Stimulated activated CD8-positive, alpha-beta memory T cell treated with anti-CD3 and anti-CD28 coated beads, Interleukin-4, amount 100 ng/mL, for 1 hour (primary cell): Measurements from ENCODE around the gene MTERF2.
A peak's percentile ranks its signal among the peaks of the same experiment; 100 is the strongest.
"Not testable (repeated sequence)": the region's sequence is repeated elsewhere in the genome, so short reads cannot be mapped to it uniquely, and the experiment has no call there.

Source experiments
- DNase-seq, 2 donors: peaks; one replicate each; pipeline ENCODE4 v3.0.0-alpha.2; 2020; ENCODE audit warnings: low read depth in 2 of 2, low spot score in 1 of 2

The MTERF2 gene, protein sequence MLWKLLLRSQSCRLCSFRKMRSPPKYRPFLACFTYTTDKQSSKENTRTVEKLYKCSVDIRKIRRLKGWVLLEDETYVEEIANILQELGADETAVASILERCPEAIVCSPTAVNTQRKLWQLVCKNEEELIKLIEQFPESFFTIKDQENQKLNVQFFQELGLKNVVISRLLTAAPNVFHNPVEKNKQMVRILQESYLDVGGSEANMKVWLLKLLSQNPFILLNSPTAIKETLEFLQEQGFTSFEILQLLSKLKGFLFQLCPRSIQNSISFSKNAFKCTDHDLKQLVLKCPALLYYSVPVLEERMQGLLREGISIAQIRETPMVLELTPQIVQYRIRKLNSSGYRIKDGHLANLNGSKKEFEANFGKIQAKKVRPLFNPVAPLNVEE

DNA sequence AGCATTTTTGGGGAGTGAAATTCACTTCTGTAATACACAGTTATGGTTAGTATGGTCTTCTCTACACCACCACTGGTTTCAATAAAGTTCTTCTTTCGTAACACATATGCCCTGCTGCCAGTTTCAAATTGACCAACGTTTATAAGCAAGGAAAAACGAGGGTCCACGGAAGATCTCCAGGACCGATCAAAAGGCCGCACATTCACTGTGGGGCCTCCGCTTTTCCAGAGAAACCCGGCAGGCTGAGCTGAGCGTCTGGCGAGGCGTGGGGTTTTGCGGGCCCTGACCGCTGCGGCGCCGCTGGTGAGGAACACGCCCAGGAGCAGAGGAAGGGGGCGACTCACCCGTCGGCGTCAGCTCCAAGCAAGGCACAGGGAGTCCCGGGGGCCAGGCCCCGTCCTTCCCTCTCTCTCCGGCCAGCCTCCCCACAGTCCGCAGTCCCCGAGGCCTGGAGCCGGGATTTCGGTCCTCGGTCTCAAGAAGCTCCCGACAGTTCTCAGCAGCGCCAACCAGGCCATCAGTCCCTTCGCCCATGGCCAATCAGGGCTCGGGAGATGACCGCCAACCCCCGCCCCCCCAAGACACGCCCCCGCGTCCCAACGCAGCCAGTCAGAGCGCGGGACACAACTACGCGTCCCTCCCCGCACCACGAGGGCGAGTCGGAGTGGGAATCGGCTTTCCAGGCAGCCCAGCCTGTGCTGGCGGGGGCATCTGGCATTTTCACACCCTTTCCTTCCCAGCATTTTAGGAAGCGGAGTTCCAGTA lies at the start of gene MTERF2:
MTERF2 (minus strand) TSS at position 522 of the 765 bp plus-strand sequence. CDS start 8,432 bp downstream, outside the sequence.
- peak; percentile 60 to 62 for DNase-seq

DNA sequence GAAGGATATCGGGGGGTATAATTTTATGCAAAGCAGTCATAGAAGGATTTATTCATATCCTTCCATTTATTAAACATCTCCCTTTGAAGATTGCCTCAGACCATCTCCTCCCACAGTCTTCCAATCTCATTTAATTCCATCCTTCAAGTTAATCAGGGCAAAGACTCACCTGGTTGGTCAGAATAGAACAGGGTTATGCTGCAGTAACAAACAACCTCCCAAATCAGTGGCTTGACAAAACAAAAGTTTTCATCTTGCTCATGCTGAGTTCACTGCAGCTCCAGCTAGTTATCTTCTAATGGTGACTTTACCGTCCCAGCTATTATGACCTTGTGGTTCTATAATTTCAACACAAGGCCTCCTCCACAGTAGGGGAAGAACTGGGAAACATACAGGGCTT lies 48.8 kb upstream of the MTERF2 start:
- DNase-seq, result no peak

DNA sequence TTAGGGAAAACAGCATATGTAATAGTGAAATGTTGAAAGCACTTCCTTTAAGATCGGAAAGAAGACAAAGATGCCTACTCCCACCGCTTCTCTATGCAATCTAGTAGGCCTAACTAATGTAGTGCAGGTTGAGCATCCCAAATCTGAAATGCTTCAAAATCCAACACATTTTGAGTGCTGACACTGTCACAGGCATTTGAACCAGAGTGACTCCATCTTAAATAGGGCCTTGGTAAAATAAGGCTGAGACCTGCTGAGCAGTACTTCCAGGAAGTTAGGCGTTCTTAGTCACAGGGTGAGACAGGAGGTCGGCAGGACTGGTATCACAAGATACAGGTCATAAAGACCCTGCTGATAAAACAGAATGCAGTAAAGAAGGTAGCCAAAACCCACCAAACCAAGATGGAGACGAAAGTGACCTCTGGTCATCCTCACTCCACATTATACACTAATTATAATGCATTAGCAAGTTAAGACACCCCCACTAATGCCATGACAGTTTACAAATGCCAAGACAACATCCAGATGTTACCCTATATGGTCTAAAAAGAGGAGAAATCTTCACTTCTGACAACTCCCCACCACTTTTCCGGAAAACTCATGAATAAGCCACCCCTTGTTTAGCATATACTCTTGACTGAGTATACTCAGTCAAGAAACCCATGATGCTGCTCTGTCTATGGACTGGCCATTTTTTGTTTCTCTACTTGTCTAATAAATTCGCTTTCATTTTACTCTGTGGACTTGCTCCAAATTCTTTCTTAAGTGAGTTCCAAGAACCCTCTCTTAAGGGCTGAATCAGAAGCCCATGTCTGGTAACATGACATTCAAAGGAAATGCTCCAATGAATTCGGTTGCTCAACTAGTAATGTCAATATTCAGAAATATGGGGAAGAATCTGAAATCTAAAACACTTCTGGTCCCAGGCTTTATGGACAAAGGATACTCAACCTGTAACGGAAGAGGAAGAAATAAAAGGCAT lies 47.1 kb upstream of the MTERF2 start:
- DNase-seq, result no peak

DNA sequence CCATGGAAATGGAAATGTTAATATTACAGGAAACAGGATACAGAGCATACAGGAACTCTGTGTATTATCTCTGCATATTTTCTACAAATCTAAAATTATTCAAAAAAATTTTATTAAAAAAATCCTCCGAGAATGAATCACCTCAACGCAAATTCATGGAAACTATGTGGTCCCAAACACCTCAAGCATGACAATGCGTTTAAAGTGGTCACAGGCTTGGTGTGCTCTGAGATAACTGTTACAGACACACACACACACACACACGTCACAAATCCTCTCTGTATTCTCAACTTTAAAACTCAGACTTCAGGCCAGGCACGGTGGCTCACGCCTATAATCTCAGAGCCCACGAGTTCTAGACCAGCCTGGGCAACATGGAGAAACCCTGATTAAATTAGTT lies 45.3 kb upstream of the MTERF2 start:
- DNase-seq, result no peak

DNA sequence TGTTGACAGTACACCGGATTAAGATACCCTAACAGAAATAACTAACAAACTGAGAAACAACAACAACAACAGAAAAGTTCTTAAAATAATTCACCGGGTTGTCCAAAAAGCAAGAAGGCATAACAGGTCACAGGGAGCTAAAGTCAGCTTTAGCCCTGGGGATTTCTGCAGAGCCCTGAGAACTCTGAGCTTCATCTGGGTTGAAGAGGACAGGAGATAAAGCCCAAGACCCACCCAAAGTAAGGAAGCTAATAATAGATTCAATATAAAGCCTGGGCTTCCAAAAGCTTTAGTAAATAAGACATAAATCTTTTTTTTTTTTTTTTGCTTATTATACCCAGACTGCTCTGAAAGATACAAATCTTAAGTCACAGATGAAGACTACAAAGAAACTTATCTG lies 44.1 kb upstream of the MTERF2 start:
- DNase-seq, result no peak

DNA sequence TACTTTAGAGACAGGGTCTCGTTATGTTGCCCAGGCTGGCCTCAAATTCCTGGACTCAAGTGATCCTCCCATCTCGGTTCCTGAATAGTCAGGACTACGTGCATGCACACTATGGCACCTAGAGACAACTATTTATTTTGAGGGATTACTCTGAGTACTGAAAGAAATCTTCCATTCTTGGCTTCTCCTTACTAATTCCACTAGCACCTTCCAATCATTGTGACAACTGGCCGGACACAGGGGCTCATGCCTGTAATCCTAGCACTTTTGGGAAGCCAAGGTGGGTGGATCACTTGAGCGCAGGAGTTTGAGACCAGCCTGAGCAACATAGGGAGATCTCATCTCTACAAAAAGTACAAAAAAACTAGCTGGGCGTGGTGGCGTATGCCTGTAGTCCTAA lies 42.1 kb upstream of the MTERF2 start:
- no peak for DNase-seq

DNA sequence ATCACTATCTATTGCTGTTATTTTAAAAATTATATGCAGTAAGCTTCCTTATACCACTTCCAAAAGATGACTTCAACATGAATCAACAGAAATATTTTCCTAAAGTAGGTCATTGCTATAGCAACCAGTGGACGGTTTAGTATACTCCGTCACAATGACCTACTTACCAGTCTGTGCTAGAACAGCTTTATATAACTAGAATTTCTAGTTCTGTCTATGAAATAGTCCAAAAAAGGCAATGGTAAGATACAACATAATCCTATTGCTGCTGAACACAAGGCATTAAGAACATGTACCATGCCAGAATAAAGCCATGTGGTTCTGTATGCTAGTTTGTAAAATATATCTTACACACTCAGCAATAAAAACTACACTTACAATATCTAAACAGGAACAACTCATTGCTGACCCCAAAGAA lies 40.7 kb upstream of the MTERF2 start:
- DNase-seq, result no peak

DNA sequence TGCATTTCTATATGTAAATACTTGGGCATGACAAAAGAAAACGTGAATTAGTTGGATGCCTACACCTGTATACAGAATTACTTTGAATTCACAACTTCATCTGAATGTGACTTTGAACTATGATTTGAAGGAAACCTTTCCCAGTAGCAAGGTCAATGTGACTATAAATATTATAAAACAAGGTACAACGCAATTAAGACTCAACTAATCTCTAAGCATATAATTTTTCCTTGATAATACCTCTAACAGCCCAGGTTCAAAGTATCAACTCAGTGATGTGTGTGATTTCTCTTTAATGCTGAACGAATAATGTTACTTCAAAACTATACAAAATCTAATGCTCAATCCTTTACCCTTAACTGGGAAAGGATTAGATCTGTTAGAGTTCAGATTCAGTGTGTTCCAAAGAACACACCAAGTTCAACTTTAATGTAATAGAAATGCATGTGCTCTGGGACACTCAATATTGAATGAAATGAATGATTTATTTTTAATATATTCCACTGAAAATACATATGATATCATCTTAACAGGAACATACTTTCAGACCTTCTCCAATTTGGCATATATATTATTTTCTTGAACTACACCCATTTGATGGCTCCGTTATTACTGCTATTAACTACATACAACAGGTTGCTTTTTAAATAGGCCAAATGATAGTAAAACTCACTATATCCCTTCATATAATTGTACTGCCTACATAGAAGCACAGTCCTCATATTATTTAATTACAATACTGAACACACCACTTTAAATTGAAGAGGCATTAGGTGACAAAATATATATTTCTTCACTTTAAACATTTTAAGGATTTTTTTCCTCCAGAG lies 40.1 kb upstream of the MTERF2 start:
- no peak for DNase-seq

DNA sequence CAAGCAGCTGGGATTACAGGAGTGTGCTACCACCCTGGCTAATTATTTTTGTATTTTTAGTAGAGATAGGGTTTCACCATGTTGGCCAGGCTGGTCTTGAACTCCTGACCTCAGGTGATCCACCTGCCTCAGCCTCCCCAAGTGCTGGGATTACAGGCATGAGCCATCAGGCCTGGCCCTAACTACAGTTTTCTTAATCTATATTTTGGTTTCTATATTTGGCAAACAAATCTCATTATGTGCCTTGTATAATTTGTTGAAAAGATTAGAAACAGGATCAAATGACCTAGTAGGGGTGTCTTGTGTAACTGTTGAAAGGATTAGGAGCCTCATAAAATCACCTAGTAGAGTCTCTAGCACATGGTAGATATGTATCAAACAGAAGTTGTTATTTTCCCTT lies 39.4 kb upstream of the MTERF2 start:
- not testable (repeated sequence) for DNase-seq

DNA sequence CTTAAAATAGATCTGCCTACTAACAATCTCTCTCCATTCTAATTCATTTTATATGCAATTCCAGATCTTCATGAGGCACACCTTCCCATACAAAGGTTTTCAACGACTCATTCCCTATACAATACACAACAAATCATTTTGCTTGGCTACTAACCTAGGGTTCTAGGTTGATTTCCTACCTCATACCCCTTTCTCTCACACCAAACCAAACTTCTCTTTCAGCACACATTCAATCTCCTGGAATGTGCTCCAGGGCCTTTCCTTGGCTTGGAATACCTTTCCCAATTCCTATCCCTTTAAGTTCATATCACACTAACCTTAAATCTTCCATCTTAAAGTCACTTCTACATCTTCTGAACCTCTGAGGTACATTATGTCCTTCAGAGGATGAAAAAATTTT lies 38.7 kb upstream of the MTERF2 start:
- DNase-seq, result no peak

DNA sequence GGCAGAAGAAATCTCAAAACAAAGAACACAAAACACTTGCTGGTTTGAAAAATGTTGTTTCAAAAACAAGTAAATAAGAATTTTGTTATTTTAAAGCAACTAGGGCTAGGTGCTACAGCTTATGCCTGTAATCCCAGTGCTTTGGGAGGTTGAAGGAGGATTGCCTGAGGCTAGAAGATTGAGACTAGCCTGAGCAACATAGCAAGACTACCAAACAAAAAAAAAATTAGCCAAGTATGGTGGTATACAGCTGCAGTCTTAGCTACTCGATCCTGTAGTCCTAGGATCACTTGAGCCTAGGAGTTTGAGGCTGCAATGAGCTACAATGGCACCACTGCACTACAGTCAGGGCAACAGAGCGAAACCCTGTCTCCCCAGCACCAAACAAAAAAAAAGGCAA lies 32.6 kb upstream of the MTERF2 start:
- no peak for DNase-seq

DNA sequence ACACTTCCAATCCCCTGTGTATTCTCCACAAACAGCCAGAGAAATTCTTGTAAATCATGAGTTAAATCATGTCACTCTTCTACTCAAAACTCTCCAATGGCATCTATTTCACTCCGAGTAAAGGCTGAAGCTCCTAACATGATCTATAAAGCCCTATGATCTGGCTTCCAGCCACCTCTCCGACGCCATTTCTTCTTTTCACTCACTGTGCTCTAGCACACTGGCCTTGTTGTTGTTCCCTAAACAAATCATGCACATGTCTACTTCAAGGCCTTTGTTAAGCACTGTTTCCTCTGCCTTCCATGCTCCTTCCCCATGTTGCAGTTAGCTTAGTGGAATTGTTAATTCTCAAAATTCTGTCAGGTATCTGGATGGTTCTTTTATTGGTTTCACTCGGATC lies 30.1 kb upstream of the MTERF2 start:
- no peak for DNase-seq

DNA sequence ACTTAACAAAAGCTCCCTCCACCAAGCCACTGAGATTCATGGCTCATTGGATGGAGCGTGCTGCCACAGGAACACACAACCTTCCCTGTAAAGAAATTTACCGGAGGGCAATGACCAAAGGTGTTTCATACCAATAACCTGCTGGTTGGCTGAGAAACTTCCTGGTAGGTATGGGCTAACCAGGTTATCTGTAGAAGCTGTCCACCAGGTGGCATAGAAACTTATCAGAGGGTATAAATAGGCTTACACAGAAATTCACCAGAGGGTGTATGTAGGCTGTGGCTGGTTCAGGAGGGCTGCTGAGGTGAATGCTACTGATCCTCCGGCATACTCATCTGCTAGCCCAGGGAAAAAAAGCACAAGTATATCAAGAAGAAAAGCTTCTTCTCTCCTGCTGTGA lies 27.1 kb upstream of the MTERF2 start:
- no peak for DNase-seq

DNA sequence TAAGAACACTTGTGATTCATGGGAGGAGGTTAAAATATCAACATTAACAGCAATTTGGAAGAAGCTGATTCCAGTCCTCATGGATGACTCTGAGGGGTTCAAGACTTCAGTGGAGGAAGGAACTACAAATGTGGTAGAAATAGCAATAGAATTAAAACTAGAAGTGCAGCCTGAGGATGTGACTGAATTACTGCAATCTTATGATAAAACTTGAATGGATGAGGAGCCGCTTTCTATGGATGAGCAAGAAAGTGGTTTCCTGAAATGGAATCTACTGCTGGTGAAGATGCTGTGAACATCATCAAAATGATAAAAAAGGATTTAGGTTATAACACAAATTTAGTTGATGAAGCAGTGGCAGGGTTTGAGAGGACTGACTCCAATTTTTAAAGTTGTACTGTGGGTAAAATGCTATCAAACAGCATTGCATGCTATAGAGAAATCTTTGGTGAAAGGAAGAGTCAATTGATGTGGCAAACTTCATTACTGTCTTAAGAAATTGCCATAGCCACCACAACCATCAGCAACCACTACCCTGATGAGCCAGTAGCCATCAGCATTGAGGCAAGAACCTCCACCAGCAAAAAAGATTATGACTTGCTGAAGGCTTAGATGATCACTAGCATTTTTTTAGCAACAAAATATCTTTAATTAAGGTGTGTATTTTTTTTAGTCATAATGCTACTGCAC lies 25.9 kb upstream of the MTERF2 start:
- DNase-seq, result no peak

DNA sequence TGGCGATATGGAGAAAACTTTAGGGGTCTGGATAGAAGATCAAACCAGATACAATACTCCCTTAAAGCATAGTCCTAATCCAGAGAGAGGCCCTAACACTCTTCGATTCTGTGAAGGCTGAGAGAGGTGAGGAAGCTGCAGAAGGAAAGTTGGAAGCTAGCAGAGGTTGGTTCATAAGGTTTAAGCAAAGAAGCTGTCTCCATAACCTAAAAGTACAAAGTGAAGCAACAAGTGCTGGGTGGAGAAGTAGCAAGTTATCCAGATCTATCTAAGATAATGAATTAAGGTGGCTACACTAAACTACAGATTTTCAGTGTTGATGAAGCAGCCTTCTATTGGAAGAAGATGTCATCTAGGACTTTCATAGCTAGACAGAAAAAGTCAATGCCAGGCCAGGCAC lies 24.6 kb upstream of the MTERF2 start:
- DNase-seq, result no peak

DNA sequence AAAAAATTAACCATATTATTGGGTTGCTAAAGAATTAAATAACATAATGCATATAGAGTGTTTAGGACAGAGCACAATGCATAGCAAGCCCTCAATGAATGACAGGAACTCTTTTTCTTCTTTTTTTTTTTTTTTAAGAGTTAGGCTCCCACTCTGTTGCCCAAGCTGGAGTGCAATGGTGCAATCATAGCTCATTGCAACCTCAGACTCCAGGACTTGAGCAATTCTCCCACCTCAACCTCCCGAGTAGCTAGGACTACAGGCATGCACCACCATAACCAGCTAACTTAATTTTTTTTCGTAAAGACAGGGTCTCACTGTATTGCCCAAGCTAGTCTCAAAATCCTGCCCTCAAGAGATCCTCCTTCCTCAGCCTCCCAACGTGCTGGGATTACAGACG lies 20.5 kb upstream of the MTERF2 start:
- no peak for DNase-seq

DNA sequence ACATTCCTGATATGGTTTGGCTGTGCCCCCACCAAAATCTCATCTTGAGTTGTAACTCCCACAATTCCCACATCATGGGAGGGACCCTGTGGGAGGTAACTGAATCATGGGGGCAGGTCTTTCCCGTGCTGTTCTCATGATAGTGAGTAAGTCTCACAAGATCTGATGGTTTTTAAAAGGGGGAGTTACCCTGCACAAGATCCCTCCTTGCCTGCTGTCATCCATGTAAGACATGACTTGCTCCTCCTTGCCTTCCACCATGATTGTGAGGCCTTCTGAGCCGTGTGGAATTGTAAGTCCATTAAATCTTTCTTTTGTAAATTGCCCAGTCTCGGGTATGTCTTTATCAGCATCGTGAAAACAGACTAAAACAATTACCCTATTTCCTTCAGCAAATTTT lies 15.7 kb upstream of the MTERF2 start:
- DNase-seq, result not testable (repeated sequence)

DNA sequence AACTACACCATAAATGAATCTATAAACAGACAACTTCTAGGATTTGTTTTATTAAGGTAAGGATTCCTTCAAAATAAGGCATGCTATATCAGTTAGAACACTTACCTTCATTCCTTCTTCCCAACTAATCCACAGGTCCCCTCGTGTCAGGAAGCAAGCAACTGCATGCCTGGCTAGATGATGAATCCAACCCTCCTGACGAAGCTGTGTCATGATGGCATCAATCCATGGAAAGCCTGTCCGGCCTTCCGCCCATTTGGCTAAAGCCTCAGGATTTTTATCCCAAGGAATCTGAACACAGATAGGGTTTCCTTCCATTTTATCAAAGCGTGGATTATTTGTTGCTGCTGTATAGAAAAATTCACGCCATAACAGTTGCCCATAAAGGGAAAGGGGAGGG lies 12.5 kb upstream of the MTERF2 start:
- DNase-seq, result no peak

DNA sequence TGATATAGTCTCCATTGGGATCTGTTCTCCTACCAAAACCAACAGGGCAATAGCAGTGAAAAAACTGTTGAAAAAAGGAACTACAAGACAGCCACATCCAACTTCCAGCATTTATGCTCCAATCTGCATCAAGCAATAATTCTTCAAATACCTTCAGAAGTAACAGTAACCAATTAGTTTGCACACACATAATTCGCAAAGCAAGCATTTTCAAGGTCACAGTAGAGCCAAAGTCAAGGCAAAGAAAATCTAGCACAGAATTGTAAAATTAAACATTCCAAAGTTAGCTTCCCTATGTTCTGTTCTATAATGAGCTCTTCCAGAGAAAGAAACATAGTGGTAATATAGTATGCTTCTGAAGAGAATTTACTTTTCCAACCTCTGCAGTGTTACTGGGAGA lies 11.0 kb upstream of the MTERF2 start:
- no peak for DNase-seq

DNA sequence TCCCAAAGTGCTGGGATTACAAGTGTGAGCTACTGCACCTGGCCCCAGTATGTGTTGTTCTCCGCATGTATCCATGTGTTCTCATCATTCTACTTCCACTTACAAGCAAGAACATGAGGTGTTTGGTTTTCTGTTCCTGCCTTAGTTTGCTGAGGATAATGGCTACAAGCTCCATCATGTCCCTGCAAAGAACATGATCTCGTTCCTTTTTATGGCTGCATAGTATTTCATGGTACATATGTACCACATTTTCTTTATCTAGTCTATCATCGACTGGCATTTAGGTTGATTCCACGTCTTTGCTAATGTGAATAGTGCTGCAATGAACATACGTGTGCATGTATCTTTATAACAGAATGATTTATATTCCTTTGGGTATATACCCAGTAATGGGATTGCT lies 9.2 kb upstream of the MTERF2 start:
- DNase-seq, result not testable (repeated sequence)
